HG03432 (cell line): ENCODE data around the gene EWSR1.
"Not testable (repeated sequence)": the region's sequence is repeated elsewhere in the genome, so short reads cannot be mapped to it uniquely, and the experiment has no call there.

Source experiments
- ATAC-seq: cut with Tn5 transposase; IDR thresholded peaks from one replicate; pipeline ENCODE4 v1.9.1; 2021; ENCODE audit warnings: mild to moderate bottlenecking, moderate library complexity; ENCODE audit not compliant: unreplicated experiment

EWSR1 gene

GRCh38 chr22:29334696-29335344 is 66.8 kb downstream of the EWSR1 start:
- ATAC-seq: no peak

GRCh38 chr22:29335656-29336055 is 67.6 kb downstream of the EWSR1 start:
- no peak for ATAC-seq

- ATAC-seq: no peak
These were observed 68.9 kb downstream of the EWSR1 start for GRCh38 chr22:29336751-29337490.

GRCh38 chr22:29337631-29338284 is 69.7 kb downstream of the EWSR1 start:
- no peak for ATAC-seq

GRCh38 chr22:29338398-29338797 is 70.3 kb downstream of the EWSR1 start:
- ATAC-seq: no peak

- no peak for ATAC-seq
These were observed 71.5 kb downstream of the EWSR1 start for GRCh38 chr22:29339381-29340235.

GRCh38 chr22:29340566-29340965 is 72.5 kb downstream of the EWSR1 start:
- ATAC-seq: no peak

- ATAC-seq: no peak
These were observed 73.2 kb downstream of the EWSR1 start for GRCh38 chr22:29341056-29341848.

GRCh38 chr22:29341849-29342127 is 73.7 kb downstream of the EWSR1 start:
- ATAC-seq: no peak

- ATAC-seq: no peak
These were observed 74.1 kb downstream of the EWSR1 start for GRCh38 chr22:29342177-29342576.

- ATAC-seq: no peak
These were observed 74.7 kb downstream of the EWSR1 start for GRCh38 chr22:29342577-29343312.

- no peak for ATAC-seq
These were observed 75.3 kb downstream of the EWSR1 start for GRCh38 chr22:29343313-29343805.

- ATAC-seq: no peak
These were observed 76.1 kb downstream of the EWSR1 start for GRCh38 chr22:29344137-29344536.

- not testable (repeated sequence) for ATAC-seq
These were observed 76.8 kb downstream of the EWSR1 start for GRCh38 chr22:29344889-29345288.

- no peak for ATAC-seq
These were observed 77.9 kb downstream of the EWSR1 start for GRCh38 chr22:29345932-29346331.

GRCh38 chr22:29346659-29347058 is 78.6 kb downstream of the EWSR1 start:
- no peak for ATAC-seq

GRCh38 chr22:29348041-29348440 is 80.0 kb downstream of the EWSR1 start:
- no peak for ATAC-seq

- ATAC-seq: no peak
These were observed 80.9 kb downstream of the EWSR1 start for GRCh38 chr22:29348956-29349355.
